ENCODE data around the gene SZT2.
"Not testable (repeated sequence)": the region's sequence is repeated elsewhere in the genome, so short reads cannot be mapped to it uniquely, and the experiment has no call there.

Gene SZT2

DNA sequence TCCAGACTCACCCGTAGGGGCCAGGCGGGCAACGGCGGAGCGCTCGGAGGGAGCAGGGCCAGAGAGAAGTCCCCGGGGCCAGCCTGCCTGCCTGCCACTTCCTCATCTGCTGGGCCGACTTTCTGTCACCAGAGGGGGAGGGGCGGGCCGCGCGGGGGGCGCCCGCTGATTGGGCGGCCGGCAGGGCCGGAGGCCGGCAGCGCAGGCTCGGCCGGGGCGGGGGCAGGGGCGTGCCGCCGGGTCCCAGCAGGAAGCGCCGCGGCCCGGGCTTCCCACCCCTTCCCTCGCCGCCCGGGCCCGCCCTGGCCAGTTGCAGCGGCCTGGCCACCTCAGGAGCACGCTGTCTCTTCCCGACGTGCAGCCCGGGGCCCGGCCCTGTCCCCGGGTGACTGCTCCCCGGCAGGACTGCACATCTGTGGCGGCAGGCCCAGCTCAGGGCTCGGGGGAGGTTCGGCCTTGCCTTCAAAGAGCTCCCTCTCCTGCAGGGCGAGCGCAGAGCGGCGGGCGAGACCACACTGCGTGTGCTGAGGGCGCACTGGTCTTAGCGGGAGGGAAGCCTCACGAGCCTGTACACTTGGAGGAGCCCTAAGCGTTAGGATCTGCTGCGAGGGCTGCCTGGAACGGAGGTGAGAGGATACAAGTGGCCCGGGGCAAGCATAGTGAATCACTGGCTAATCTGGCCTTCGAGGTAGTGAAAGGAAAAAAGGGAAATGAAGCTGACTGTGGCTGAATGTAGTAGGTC lies 21.6 kb upstream of the SZT2 start, which contains the start of gene ELOVL1:
TSS of gene ELOVL1 (minus strand) at position 108 of the 742 bp plus-strand sequence. CDS start 2,402 bp downstream, outside the sequence.
- Histone ChIP-seq H3K4me3 (ENCODE audit: insufficient read length, low read depth) (peak within 1 kb of the TSS; percentile 89), H3K27me3 (ENCODE audit: insufficient read depth, insufficient read length) (no peaks in the 10 kb centered on the region), H3K9ac (ENCODE audit: insufficient read length, low read depth) (peak within 1 kb of the TSS; percentile 98), H3K9me3 (ENCODE audit: insufficient read depth, low read length) (no peaks in the 10 kb centered on the region), H3K4me1 (ENCODE audit: insufficient read depth, insufficient read length) (peaks cover 15% of the 10 kb centered on the region), H3K36me3 (ENCODE audit: insufficient read depth, insufficient read length, low read length) (peaks cover 43% of the 10 kb centered on the region)
- TF ChIP-seq YY1 (IDR thresholded peaks at IDR 0.05; ENCODE audit: insufficient read depth, insufficient read length) = no peak
- no peak for TF ChIP-seq SUZ12 (IDR thresholded peaks at IDR 0.05; ENCODE audit: extremely low read depth, insufficient read depth, insufficient read length)
- no peak for TF ChIP-seq ZNF274 (IDR thresholded peaks at IDR 0.05; ENCODE audit: low read depth, low read length)
- DNase-seq (ENCODE audit: low read depth, low spot score) = peak; percentile 87

DNA sequence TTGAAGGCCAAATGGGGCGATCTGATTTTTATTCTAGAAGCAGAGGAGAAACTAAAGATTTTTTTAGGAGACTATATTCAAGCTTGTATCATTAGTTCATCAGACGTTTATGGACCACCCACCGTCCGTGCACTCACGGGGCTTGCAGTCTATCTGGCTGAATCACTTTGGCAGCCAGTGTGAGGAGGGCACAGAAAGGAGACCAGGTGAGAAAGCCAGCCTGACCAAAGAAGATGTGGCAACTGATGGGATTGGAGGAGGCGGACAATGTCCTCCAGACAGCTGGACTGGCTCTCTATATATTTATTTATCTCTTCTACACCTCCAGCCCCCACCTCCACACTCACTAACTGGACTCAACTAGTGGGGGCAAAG lies 21.1 kb upstream of the SZT2 start:
- DNase-seq (ENCODE audit: low read depth, low spot score) = no peak
- no peak for TF ChIP-seq SUZ12 (IDR thresholded peaks at IDR 0.05; ENCODE audit: extremely low read depth, insufficient read depth, insufficient read length)
- TF ChIP-seq ZNF274 (IDR thresholded peaks at IDR 0.05; ENCODE audit: low read depth, low read length) = no peak
- TF ChIP-seq YY1 (IDR thresholded peaks at IDR 0.05; ENCODE audit: insufficient read depth, insufficient read length) = no peak
- Histone ChIP-seq H3K9ac (ENCODE audit: insufficient read length, low read depth) (peak overlapping the region; percentile 98), H3K9me3 (ENCODE audit: insufficient read depth, low read length) (no peaks in the 10 kb centered on the region), H3K36me3 (ENCODE audit: insufficient read depth, insufficient read length, low read length) (peaks cover 37% of the 10 kb centered on the region), H3K4me1 (ENCODE audit: insufficient read depth, insufficient read length) (peaks cover 15% of the 10 kb centered on the region), H3K4me3 (ENCODE audit: insufficient read length, low read depth) (peak overlapping the region; percentile 64), H3K27me3 (ENCODE audit: insufficient read depth, insufficient read length) (no peaks in the 10 kb centered on the region)

DNA sequence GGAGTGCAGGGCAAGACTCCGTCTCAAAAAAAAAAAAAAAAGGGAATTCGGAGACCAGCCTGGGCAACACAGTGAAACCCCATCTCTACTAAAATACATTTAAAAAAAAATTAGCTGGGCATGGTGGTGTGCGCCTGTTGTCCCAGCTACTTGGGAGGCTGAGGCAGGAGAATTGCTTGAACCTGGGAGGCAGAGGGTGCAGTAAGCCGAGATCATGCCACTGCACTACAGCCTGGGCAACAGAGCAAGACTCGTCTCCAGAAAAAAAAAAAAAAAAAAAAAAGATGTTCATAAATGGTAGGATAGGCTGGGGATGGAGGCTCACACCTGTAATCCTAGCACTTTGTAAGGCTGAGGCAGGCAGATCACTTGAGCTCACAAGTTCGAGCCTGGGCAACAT lies 19.9 kb upstream of the SZT2 start:
- DNase-seq (ENCODE audit: low read depth, low spot score); H3K9me3 ChIP-seq (ENCODE audit: insufficient read depth, low read length); H3K4me3 ChIP-seq (ENCODE audit: insufficient read length, low read depth); H3K9ac ChIP-seq (ENCODE audit: insufficient read length, low read depth); H3K27me3 ChIP-seq (ENCODE audit: insufficient read depth, insufficient read length): not testable (repeated sequence)
- Histone ChIP-seq H3K36me3 (ENCODE audit: insufficient read depth, insufficient read length, low read length) (peaks cover 26% of the 10 kb centered on the region), H3K4me1 (ENCODE audit: insufficient read depth, insufficient read length) (peaks cover 15% of the 10 kb centered on the region)

DNA sequence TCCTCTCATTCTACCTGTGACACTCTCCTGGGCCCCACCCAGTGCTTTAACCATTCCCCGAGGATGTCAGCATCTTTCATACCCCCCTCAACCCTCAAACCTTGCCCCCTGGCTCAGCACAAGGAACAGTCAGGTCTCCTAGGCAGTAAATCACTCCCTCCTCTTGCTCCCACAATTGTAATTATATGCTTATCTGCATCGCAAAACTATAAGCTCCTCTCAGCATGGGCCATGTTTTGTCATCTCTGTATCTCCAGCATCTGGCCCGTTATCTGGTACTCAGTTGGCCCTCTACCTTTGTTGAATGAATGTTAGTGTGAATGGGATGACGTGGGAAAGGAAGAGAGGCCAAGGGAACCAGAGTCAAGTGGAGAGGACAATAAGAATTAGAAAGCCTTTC lies 19.1 kb upstream of the SZT2 start:
- Histone ChIP-seq H3K4me3 (ENCODE audit: insufficient read length, low read depth) (no peak overlapping the region), H3K4me1 (ENCODE audit: insufficient read depth, insufficient read length) (peaks cover 13% of the 10 kb centered on the region), H3K9ac (ENCODE audit: insufficient read length, low read depth) (no peak overlapping the region), H3K36me3 (ENCODE audit: insufficient read depth, insufficient read length, low read length) (peaks cover 18% of the 10 kb centered on the region), H3K9me3 (ENCODE audit: insufficient read depth, low read length) (no peaks in the 10 kb centered on the region), H3K27me3 (ENCODE audit: insufficient read depth, insufficient read length) (no peaks in the 10 kb centered on the region)
- TF ChIP-seq SUZ12 (IDR thresholded peaks at IDR 0.05; ENCODE audit: extremely low read depth, insufficient read depth, insufficient read length) (no peak), YY1 (IDR thresholded peaks at IDR 0.05; ENCODE audit: insufficient read depth, insufficient read length) (no peak), ZNF274 (IDR thresholded peaks at IDR 0.05; ENCODE audit: low read depth, low read length) (no peak)
- no peak for DNase-seq (ENCODE audit: low read depth, low spot score)

DNA sequence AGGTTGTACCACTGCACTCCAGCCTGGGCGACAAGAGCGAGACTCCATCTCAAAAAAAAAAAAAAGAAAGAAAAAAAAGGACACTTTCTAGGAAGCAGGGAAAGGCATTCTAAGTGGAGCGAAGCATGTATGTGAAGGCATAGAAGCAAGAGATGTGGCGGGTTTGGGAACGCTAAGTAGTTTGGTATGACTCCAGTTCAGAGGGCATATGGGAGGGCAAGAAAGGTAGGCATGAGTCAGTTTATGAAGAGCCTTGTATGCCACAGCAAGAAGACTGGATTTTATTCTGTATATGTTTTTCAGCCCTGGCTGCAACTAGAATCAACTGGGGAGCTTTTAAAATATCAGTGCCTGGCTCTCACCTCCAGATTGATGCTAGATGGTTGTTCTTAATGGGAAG lies 17.5 kb upstream of the SZT2 start:
- TF ChIP-seq SUZ12 (IDR thresholded peaks at IDR 0.05; ENCODE audit: extremely low read depth, insufficient read depth, insufficient read length) = no peak
- TF ChIP-seq YY1 (IDR thresholded peaks at IDR 0.05; ENCODE audit: insufficient read depth, insufficient read length) = no peak
- TF ChIP-seq ZNF274 (IDR thresholded peaks at IDR 0.05; ENCODE audit: low read depth, low read length) = no peak
- Histone ChIP-seq H3K9ac (ENCODE audit: insufficient read length, low read depth) (no peak overlapping the region), H3K36me3 (ENCODE audit: insufficient read depth, insufficient read length, low read length) (peaks cover 17% of the 10 kb centered on the region), H3K4me3 (ENCODE audit: insufficient read length, low read depth) (no peak overlapping the region), H3K4me1 (ENCODE audit: insufficient read depth, insufficient read length) (no peaks in the 10 kb centered on the region), H3K27me3 (ENCODE audit: insufficient read depth, insufficient read length) (no peaks in the 10 kb centered on the region), H3K9me3 (ENCODE audit: insufficient read depth, low read length) (no peaks in the 10 kb centered on the region)
- DNase-seq (ENCODE audit: low read depth, low spot score) = no peak

DNA sequence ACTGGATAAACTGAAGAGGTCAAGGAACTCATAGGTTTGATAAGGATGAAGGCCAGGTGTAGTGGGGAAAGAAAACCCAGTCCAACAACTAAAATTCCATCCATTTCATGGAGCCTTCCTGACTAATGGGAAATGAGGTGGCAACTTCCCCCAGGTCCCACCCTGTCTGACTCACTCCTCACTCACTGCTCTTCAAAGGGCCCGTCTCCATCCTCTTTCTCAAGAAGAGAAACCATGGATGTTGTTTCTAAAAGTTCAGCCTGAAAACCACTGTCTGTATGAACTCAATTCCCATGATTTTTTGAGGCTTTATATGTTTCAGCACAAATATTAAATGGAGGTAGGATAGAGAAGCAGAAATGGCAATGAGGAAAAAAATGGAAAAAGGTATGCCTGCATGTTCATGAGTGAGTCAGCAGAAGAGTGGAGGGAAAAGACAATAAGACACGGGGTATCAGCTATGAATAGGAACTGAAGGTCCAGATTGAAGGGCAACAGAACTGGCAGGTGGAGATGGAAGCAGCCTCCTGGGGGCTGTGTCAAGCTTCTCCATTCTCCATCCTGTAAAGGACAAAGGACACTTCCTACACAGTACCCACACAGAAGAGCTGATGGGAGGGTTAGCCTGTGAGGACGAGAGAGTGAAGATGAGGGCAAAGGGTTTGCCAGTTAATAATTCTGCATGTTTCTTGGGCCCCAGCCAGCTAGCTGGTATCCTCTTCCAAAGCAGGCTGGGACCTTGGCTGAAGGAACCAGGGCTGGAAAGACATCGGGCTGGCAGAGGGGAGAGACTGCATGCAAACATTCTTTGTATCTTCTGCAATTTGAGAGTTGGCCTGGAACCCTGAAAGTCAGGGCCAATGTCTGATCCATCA lies 16.4 kb upstream of the SZT2 start:
- Histone ChIP-seq H3K27me3 (ENCODE audit: insufficient read depth, insufficient read length) (no peaks in the 10 kb centered on the region), H3K9me3 (ENCODE audit: insufficient read depth, low read length) (no peaks in the 10 kb centered on the region), H3K4me3 (ENCODE audit: insufficient read length, low read depth) (no peak overlapping the region), H3K4me1 (ENCODE audit: insufficient read depth, insufficient read length) (no peaks in the 10 kb centered on the region), H3K9ac (ENCODE audit: insufficient read length, low read depth) (no peak overlapping the region), H3K36me3 (ENCODE audit: insufficient read depth, insufficient read length, low read length) (peaks cover 21% of the 10 kb centered on the region)
- DNase-seq (ENCODE audit: low read depth, low spot score) = no peak
- TF ChIP-seq SUZ12 (IDR thresholded peaks at IDR 0.05; ENCODE audit: extremely low read depth, insufficient read depth, insufficient read length) (no peak), YY1 (IDR thresholded peaks at IDR 0.05; ENCODE audit: insufficient read depth, insufficient read length) (no peak), ZNF274 (IDR thresholded peaks at IDR 0.05; ENCODE audit: low read depth, low read length) (no peak)

DNA sequence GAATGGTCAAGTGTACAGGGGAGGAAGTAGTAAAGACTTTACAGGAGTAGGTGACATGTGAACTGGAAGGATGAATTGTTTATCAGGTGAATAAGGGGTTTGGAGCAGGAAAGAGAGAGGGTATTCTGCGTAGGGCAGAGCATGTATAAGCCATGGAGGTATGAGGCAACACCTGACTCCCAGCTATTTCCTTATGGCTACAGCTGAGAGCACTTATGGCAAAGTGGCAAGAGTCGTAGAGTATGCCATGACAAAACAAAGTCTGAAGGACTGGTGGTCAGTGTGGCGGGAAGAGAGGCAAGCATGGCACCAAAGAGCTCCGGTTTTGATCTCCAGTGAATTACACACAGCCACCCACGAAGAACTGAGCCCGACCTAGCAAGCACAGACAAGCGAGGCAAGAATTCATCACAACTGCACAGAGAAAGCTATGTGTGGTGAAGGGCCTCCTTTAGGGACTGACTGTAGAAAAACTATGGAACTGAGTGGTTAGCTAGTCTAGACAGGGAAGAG lies 12.9 kb upstream of the SZT2 start:
- Histone ChIP-seq H3K9ac (ENCODE audit: insufficient read length, low read depth) (no peak overlapping the region), H3K4me3 (ENCODE audit: insufficient read length, low read depth) (no peak overlapping the region), H3K4me1 (ENCODE audit: insufficient read depth, insufficient read length) (no peaks in the 10 kb centered on the region), H3K27me3 (ENCODE audit: insufficient read depth, insufficient read length) (no peaks in the 10 kb centered on the region), H3K9me3 (ENCODE audit: insufficient read depth, low read length) (no peaks in the 10 kb centered on the region), H3K36me3 (ENCODE audit: insufficient read depth, insufficient read length, low read length) (peaks cover 22% of the 10 kb centered on the region)
- TF ChIP-seq ZNF274 (IDR thresholded peaks at IDR 0.05; ENCODE audit: low read depth, low read length) (no peak), SUZ12 (IDR thresholded peaks at IDR 0.05; ENCODE audit: extremely low read depth, insufficient read depth, insufficient read length) (no peak), YY1 (IDR thresholded peaks at IDR 0.05; ENCODE audit: insufficient read depth, insufficient read length) (no peak)
- no peak for DNase-seq (ENCODE audit: low read depth, low spot score)
